ELR (cell line): Measurements from ENCODE around the gene LRCH3.
"Not testable (repeated sequence)": the region's sequence is repeated elsewhere in the genome, so short reads cannot be mapped to it uniquely, and the experiment has no call there.

Experiments
- DNase-seq: peaks from one replicate; pipeline ENCODE4 v3.0.0-alpha.2; 2015; ENCODE audit warnings: low read depth

LRCH3 gene

GRCh38 chr3:197886052-197886451 lies 95.0 kb downstream of the LRCH3 start:
- not testable (repeated sequence) for DNase-seq

GRCh38 chr3:197887430-197888053 lies 96.5 kb downstream of the LRCH3 start:
- not testable (repeated sequence) for DNase-seq

- no peak for DNase-seq
Measured at GRCh38 chr3:197888511-197888910, 97.5 kb downstream of the LRCH3 start.

- no peak for DNase-seq
Measured at GRCh38 chr3:197889204-197889930, 98.3 kb downstream of the LRCH3 start.

GRCh38 chr3:197890693-197891092 lies 99.6 kb downstream of the LRCH3 start:
- no peak for DNase-seq

- DNase-seq: no peak
Measured at GRCh38 chr3:197892162-197892561, 101.1 kb downstream of the LRCH3 start.

- no peak for DNase-seq
Measured at GRCh38 chr3:197896421-197896820, 105.4 kb downstream of the LRCH3 start.

- DNase-seq: no peak
Measured at GRCh38 chr3:197899833-197900478, 108.9 kb downstream of the LRCH3 start.

- DNase-seq: no peak
Measured at GRCh38 chr3:197901626-197902025, 110.6 kb downstream of the LRCH3 start.

- peak; percentile 97 for DNase-seq
Measured at GRCh38 chr3:197906023-197906849, 115.2 kb downstream of the LRCH3 start.

GRCh38 chr3:197906850-197907187 lies 115.8 kb downstream of the LRCH3 start:
- no peak for DNase-seq

GRCh38 chr3:197907196-197907595 lies 116.1 kb downstream of the LRCH3 start:
- peak; percentile 53 for DNase-seq

- peak; percentile 89 for DNase-seq
Measured at GRCh38 chr3:197908550-197908949, 117.5 kb downstream of the LRCH3 start.

GRCh38 chr3:197908957-197909701 lies 118.1 kb downstream of the LRCH3 start:
- DNase-seq: peak; percentile 32

GRCh38 chr3:197912741-197913476 lies 121.9 kb downstream of the LRCH3 start:
- no peak for DNase-seq

GRCh38 chr3:197913641-197914380 lies 122.8 kb downstream of the LRCH3 start:
- DNase-seq: no peak

GRCh38 chr3:197921429-197922275 lies 130.6 kb downstream of the LRCH3 start:
- not testable (repeated sequence) for DNase-seq

GRCh38 chr3:197926418-197926817 lies 135.4 kb downstream of the LRCH3 start:
- no peak for DNase-seq

GRCh38 chr3:197927578-197927977 lies 136.5 kb downstream of the LRCH3 start:
- not testable (repeated sequence) for DNase-seq
